AG10803 (cell line): Measurements from ENCODE around the gene ALX1.

Source experiments
- DNase-seq: peaks from one replicate; pipeline ENCODE4 v3.0.0; 2010; ENCODE audit warnings: low read depth
- H3K4me3 ChIP-seq: 2 replicates; pipeline ENCODE4 v1.5.1; 2011; ENCODE audit warnings: mild to moderate bottlenecking, low read length, control low read depth
- TF ChIP-seq, protein P1 (sequence below): conservative IDR thresholded peaks from 2 replicates; pipeline ENCODE4 v1.5.1; 2011; ENCODE audit warnings: mild to moderate bottlenecking, low read length, control low read depth, inconsistent platforms

Gene ALX1

DNA sequence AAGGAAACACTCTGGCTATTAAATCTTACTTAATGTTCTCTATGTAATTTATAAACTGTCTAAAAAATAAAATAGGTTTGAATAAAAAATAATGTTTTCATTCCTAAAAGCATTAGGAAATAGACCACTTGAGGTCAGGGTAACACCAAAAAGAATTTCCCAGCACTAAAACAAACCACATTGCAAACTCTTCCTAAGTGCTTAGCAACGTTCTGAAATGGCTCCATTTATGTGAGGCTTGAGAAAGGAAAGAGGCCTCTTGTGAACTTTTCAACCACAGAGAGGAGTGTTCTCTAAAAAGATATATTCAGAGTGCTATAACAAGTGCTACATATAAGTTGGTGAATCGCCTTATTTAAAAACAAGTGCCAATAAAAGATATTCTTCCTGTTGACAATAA is 42.7 kb downstream of the ALX1 start:
- TF ChIP-seq, protein P1, sequence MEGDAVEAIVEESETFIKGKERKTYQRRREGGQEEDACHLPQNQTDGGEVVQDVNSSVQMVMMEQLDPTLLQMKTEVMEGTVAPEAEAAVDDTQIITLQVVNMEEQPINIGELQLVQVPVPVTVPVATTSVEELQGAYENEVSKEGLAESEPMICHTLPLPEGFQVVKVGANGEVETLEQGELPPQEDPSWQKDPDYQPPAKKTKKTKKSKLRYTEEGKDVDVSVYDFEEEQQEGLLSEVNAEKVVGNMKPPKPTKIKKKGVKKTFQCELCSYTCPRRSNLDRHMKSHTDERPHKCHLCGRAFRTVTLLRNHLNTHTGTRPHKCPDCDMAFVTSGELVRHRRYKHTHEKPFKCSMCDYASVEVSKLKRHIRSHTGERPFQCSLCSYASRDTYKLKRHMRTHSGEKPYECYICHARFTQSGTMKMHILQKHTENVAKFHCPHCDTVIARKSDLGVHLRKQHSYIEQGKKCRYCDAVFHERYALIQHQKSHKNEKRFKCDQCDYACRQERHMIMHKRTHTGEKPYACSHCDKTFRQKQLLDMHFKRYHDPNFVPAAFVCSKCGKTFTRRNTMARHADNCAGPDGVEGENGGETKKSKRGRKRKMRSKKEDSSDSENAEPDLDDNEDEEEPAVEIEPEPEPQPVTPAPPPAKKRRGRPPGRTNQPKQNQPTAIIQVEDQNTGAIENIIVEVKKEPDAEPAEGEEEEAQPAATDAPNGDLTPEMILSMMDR, result no peak
- peak; percentile 1 for DNase-seq
- no peak overlapping the region for H3K4me3 ChIP-seq

DNA sequence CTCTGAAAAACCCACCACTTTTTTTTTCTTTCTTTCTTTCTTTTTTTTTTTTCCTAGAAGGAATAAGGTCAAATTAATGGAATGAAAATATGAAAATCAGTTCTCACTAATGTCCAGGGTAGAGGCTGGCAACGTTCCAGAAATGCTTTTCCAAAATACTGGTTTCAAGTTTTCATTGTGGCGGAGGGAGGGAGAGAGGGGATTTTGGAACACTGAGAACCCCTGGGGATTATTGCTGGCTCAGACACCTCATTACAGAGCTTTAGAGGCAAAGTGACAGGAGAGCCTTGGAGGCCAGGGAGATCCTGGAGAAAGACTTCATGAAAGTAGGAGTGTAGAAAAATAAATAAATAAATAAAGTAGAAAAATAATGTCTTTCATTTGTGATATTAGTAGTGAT is 45.4 kb downstream of the ALX1 start:
- TF ChIP-seq, protein P1, result no peak
- no peak overlapping the region for H3K4me3 ChIP-seq
- DNase-seq, result no peak

DNA sequence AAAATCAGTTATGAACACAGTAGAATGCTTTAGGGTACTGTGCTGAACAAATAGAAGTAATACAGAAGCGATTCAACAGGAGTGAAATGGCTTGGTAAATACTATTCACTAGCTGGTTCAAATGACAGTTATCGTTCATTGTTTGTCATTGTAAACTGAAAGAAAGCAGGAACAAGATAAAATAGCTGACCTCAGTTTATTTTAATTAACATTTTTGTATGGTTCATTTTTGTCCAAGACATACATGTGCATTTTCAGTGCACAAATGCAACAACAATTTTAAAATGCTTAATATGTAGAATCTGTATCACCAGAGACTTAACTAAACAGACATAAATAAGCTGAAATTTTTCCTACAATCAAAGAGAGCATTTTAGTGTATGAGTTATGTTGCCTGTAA is 49.9 kb downstream of the ALX1 start:
- no peak overlapping the region for H3K4me3 ChIP-seq
- TF ChIP-seq, protein P1, result no peak
- no peak for DNase-seq

DNA sequence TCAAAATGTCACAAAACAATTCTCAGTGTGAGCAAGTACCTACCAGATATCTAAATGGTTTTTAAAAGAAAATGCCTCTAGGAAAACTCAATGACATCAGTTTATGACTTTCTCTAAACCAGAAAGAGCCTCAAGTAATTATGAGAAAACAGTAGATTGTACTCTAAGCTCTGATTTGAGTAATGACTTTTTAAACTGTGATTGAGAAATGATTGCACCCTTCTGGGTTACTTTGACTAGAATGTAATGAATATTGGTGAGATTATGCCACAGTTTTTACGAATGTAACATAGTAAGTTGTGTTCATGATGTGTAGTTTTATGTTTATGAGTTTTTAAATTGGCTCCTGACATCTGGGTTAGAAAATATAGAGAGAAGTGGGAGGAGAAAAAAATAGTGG is 68.8 kb downstream of the ALX1 start:
- TF ChIP-seq, protein P1, result no peak
- no peak overlapping the region for H3K4me3 ChIP-seq
- DNase-seq, result no peak

DNA sequence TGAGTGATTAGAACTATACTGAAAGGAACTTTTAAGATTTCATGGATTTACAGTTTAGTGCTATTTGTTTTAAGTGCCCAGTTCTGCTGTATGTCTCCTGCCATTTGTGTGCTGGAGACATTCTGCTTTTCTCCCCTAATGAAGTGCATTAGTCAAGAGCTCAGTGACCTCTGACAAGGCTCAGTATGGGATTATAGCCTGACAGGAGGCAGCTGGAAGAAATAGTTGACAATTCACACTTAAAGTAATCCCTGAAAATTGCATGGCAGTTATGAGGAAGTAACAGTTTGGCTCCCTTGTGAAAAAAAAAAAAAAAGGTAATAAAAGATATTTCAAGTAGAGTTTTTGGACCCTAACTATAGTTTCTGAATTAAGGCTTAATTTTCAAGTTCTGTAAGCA is 70.3 kb downstream of the ALX1 start:
- TF ChIP-seq, protein P1, result no peak
- no peak for DNase-seq
- H3K4me3 ChIP-seq, result no peak overlapping the region
